ENCODE measurements around the gene ITFG2.

- TF ChIP-seq REST (IDR thresholded peaks at IDR 0.05): peak; percentile 95
- no peak for TF ChIP-seq CTCF (IDR thresholded peaks at IDR 0.05; ENCODE audit: low read depth, low read length, missing input control)
- peak; percentile 87 for TF ChIP-seq SP1 (IDR thresholded peaks at IDR 0.05)
- peak; percentile 73 for TF ChIP-seq YY1 (IDR thresholded peaks at IDR 0.05)
- TF ChIP-seq ZBTB33 (IDR thresholded peaks at IDR 0.05): peak; percentile 76
- no peak for TF ChIP-seq EGR1 (IDR thresholded peaks at IDR 0.05; ENCODE audit: low read depth in 2 of 2)
- no peak for TF ChIP-seq TAF1 (conservative IDR thresholded peaks at IDR 0.05)
- peak in 1 of 2 donors; percentile 38 for TF ChIP-seq RAD21 (IDR thresholded peaks at IDR 0.05)
- peak; percentile 42 for TF ChIP-seq HNF4G (IDR thresholded peaks at IDR 0.05)
- TF ChIP-seq MAX (IDR thresholded peaks at IDR 0.05): no peak
Measured at GRCh38 chr12:2764398-2764797, 48.1 kb upstream of the ITFG2 start.
